Hepatocyte (in vitro differentiated cells): ENCODE results near the gene VAV3.

Source experiments
- EZH2 ChIP-seq: fragments of 200-600 bp; sonication (generic); IDR thresholded peaks from 2 replicates; pipeline ENCODE4 v1.6.1; 2016; ENCODE audit warnings: antibody characterized with exemption, mild to moderate bottlenecking, borderline replicate concordance
- TF ChIP-seq, protein P1 (sequence below): fragments of 200-600 bp; sonication (generic); IDR thresholded peaks from 2 replicates; pipeline ENCODE4 v1.5.1; 2016; ENCODE audit warnings: antibody characterized with exemption, mild to moderate bottlenecking; ENCODE audit not compliant: poor library complexity

GRCh38 chr1:107877092-107877491 lies 87.9 kb downstream of the VAV3 start:
- TF ChIP-seq, protein P1, sequence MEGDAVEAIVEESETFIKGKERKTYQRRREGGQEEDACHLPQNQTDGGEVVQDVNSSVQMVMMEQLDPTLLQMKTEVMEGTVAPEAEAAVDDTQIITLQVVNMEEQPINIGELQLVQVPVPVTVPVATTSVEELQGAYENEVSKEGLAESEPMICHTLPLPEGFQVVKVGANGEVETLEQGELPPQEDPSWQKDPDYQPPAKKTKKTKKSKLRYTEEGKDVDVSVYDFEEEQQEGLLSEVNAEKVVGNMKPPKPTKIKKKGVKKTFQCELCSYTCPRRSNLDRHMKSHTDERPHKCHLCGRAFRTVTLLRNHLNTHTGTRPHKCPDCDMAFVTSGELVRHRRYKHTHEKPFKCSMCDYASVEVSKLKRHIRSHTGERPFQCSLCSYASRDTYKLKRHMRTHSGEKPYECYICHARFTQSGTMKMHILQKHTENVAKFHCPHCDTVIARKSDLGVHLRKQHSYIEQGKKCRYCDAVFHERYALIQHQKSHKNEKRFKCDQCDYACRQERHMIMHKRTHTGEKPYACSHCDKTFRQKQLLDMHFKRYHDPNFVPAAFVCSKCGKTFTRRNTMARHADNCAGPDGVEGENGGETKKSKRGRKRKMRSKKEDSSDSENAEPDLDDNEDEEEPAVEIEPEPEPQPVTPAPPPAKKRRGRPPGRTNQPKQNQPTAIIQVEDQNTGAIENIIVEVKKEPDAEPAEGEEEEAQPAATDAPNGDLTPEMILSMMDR, result no peak
- TF ChIP-seq EZH2, result no peak
